Fibroblast of villous mesenchyme (primary cell): ENCODE measurements around the gene BATF. TPM values are rescaled to one million over a fixed set of nuclear protein-coding genes. Genes with fewer than 3 reads are reported as not detected.

Experiments used
- DNase-seq: peaks from one replicate; pipeline ENCODE4 v3.0.0-alpha.2; 2010; ENCODE audit warnings: low read depth
- H3K4me3 ChIP-seq: 2 replicates; pipeline ENCODE4 v1.5.1; 2011; ENCODE audit warnings: low read depth, mild to moderate bottlenecking, low read length
- total RNA-seq: library from RNA; depleted of rRNA; stranded (reverse); fragments of >200 nt; gene quantifications from 2 replicates; pipeline ENCODE4 v1.2.3, GENCODE V29; 2012
- TF ChIP-seq, protein P1 (sequence below): IDR thresholded peaks from 2 replicates; pipeline ENCODE4 v1.5.1; 2012; ENCODE audit warnings: low read depth, mild to moderate bottlenecking, low read length; ENCODE audit not compliant: insufficient read depth

The BATF gene
- total RNA-seq, 1 donor = not detected

DNA sequence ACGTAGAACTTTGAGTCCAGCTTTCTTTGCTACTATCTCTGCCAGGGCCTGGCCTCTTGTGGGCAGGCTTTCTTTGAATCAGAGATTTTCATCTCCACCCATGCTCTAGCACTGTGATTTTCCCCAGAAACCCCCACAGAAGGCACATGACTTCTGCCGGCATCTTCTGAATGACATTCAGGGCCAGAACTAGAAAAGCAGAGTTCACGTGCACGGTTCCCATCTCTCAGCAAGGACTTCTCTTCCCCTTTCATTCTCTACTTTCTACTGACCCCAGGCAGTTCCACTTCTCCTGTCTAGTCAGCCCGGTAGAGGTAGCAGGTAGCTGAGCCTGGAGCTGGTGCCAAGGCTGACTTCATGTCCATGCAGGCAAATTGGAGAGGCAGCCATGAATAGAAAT is 26.9 kb downstream of the BATF start:
- no peak overlapping the region for H3K4me3 ChIP-seq
- TF ChIP-seq, protein P1, sequence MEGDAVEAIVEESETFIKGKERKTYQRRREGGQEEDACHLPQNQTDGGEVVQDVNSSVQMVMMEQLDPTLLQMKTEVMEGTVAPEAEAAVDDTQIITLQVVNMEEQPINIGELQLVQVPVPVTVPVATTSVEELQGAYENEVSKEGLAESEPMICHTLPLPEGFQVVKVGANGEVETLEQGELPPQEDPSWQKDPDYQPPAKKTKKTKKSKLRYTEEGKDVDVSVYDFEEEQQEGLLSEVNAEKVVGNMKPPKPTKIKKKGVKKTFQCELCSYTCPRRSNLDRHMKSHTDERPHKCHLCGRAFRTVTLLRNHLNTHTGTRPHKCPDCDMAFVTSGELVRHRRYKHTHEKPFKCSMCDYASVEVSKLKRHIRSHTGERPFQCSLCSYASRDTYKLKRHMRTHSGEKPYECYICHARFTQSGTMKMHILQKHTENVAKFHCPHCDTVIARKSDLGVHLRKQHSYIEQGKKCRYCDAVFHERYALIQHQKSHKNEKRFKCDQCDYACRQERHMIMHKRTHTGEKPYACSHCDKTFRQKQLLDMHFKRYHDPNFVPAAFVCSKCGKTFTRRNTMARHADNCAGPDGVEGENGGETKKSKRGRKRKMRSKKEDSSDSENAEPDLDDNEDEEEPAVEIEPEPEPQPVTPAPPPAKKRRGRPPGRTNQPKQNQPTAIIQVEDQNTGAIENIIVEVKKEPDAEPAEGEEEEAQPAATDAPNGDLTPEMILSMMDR = no peak
- DNase-seq = no peak

DNA sequence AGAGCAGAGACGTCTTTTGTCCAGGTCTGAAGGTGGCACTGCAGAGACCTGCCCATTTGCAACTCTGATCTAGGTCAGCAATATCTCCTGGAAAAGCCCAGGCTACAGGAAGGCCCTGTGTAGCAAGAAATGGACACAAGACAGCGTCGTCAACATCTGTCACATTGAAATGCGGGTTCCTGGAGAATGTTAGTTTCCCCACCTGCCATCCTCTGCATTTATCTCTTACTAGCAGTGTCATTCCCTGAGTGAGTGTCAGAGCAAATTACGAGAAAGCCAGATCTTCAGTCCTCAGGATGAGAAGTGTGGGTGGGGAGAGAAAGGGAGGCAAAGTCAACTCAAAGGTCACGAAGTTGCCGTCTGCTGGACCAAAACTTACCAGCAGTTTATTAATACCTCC is 28.8 kb downstream of the BATF start:
- TF ChIP-seq, protein P1 = no peak
- H3K4me3 ChIP-seq = no peak overlapping the region
- DNase-seq = no peak

DNA sequence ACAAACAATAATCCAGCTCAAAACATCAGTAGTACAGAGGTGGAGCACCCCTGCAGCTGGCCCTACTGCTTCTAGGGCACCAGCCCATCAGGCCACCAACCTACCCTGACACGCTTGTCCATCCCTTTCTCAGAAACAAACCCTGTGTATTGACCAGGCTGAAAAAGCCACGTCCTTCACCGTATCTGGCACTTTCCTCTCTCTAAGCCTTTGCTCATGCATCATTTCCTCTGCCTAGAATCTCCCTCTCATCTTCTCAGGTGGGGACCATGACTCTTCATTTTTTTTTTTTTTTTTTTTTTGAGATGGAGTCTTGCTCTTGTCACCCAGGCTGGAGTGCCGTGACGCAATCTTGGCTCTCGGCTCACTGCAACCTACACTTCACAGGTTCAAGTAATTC is 30.9 kb downstream of the BATF start:
- TF ChIP-seq, protein P1 = no peak
- DNase-seq = no peak
- no peak overlapping the region for H3K4me3 ChIP-seq

DNA sequence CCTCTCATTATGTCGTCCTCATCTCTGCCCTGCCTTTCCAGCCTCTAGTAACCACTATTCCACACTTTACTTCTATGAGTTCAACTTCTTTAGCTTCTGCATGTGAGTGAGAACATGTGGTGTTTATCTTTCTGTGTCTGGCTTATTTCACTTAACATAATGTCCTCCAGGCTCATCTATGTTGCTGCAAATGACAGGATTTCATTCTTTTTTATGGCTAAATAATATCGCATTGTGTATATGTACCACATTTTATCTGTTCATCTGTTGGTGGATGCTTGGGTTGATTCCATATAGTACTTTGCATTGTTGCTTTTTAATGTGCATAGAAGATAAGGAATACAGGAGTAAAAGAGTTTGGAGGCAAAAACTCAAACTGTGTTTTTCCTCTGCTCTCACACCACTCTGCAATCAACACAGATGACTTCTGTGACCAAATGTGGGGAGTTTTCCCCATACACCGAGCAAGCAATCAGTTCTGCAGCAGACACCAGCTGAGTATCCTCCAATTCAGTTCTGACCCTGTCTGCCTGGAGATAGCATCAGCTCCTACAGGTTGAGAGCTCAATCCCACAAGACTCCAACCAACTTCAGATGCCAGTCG is 31.6 kb downstream of the BATF start:
- no peak overlapping the region for H3K4me3 ChIP-seq
- peak; percentile 63 for DNase-seq
- TF ChIP-seq, protein P1 = no peak

DNA sequence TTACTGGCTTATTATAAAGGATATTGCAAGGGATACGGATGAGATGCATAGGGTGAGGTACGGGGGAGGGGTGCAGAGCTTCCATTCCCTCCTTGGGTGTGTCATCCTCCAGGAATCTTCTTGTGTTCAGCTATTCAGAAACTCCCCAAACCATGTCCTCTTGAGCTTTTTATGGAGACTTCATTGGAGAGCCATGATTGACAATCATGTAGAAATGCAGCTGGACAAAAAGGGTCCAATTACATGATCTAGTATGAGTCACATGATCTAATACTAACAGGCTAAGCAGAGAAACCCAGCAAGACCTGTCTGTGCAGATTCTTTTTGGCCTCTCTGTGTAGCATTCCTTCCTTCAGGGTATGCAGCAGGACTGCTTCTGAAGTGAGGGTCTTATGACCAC is 32.2 kb downstream of the BATF start:
- no peak overlapping the region for H3K4me3 ChIP-seq
- DNase-seq = no peak
- TF ChIP-seq, protein P1 = no peak

DNA sequence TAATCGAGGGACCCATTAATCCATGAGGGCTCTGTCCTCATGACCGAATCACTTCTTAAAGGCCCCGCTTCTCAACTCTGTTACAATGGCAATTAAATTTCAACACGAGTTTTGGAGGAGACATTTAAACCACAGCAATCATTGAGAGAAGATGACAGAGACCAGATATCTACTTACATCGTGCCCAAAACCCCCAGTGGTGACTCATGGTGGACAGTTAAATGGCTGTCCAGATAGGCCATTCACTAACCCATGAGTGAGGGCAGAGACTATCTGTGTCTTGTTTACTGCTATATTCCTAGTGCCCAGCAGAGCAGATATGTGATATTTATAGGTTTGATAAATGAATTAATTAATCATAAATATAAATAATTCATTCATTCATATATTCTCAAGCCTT is 36.2 kb downstream of the BATF start:
- TF ChIP-seq, protein P1 = no peak
- no peak overlapping the region for H3K4me3 ChIP-seq
- DNase-seq = no peak

DNA sequence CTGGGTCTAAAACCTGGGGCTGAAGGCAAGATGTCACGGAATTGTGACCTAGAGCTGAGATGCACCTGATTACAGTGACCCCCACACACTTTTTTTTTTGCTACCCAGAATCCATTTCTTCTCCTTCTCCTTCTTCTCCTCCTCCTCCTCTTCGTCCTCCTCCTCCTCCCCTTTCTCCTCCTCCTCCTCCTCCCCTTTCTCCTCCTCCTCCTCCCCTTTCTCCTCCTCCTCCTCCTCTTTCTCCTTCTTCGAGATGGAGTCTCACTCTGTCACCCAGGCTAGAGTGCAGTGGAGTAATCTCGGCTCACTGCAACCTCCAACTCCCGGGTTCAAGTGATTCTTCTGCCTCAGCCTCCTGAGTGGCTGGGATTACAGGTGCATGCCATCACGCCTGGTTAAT is 36.8 kb downstream of the BATF start:
- TF ChIP-seq, protein P1 = no peak
- no peak overlapping the region for H3K4me3 ChIP-seq
- DNase-seq = no peak
